C4-2B (cell line): ENCODE measurements around the gene PITPNC1.
"Not testable (repeated sequence)": the region's sequence is repeated elsewhere in the genome, so short reads cannot be mapped to it uniquely, and the experiment has no call there.

Experiments used
- H3K27ac ChIP-seq: fragments of 450-650 bp; 2 replicates; pipeline ENCODE4 v1.5.1; 2017
- CTCF ChIP-seq: fragments of 450-650 bp; conservative IDR thresholded peaks from 2 replicates; pipeline ENCODE4 v1.5.1; 2017; ENCODE audit warnings: mild to moderate bottlenecking
- ZFX ChIP-seq: fragments of 450-650 bp; IDR thresholded peaks from 2 replicates; pipeline ENCODE4 v1.6.1; 2017

Gene PITPNC1

GRCh38 chr17:67470163-67470562, 93.1 kb downstream of the PITPNC1 start:
- TF ChIP-seq ZFX (no peak), CTCF (no peak)
- H3K27ac ChIP-seq, result no peak overlapping the region

DNA sequence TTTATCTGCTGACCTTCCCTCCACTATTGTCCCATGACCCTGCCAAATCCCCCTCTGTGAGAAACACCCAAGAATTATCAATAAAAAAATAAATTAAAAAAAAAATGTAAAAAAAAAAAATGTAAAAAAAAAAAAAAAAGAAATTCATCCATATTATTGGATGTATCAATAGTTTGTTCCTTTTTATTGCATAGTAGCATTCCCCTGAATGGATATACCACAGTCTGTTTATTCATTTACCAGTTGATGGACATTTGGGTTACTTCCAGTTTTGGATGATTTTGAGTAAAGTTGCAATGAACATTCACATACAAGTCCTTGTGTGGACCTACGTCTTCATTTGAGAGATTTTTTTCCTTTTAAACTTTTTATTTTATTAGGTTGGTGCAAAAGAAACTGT, 94.0 kb downstream of the PITPNC1 start:
- H3K27ac ChIP-seq, result no peak overlapping the region
- no peak for TF ChIP-seq CTCF
- no peak for TF ChIP-seq ZFX

GRCh38 chr17:67472606-67473005, 95.5 kb downstream of the PITPNC1 start:
- H3K27ac ChIP-seq, result not testable (repeated sequence)

GRCh38 chr17:67474081-67474661, 97.1 kb downstream of the PITPNC1 start:
- no peak overlapping the region for H3K27ac ChIP-seq

GRCh38 chr17:67475161-67475937, 98.3 kb downstream of the PITPNC1 start:
- no peak overlapping the region for H3K27ac ChIP-seq
- TF ChIP-seq CTCF, result peak; percentile 97
- TF ChIP-seq ZFX, result no peak

More at GRCh38 chr17:67474081-67474661, 97.1 kb downstream of the PITPNC1 start:
- TF ChIP-seq ZFX, result no peak
- TF ChIP-seq CTCF, result no peak

- TF ChIP-seq ZFX (no peak), CTCF (no peak)
- no peak overlapping the region for H3K27ac ChIP-seq
Observed at GRCh38 chr17:67476787-67477335, 99.8 kb downstream of the PITPNC1 start.

- no peak overlapping the region for H3K27ac ChIP-seq
- no peak for TF ChIP-seq ZFX
- TF ChIP-seq CTCF, result no peak
Observed at GRCh38 chr17:67477687-67478086, 100.6 kb downstream of the PITPNC1 start.
